IPS DF 4.7 (cell line): Measurements from ENCODE around the gene PPP1R13L.

ENCODE experiments used
- DNase-seq: peaks from one replicate; pipeline ENCODE4 v3.0.0-alpha.2; 2013; ENCODE audit warnings: low spot score; ENCODE audit errors: extremely low read depth

The PPP1R13L gene, protein sequence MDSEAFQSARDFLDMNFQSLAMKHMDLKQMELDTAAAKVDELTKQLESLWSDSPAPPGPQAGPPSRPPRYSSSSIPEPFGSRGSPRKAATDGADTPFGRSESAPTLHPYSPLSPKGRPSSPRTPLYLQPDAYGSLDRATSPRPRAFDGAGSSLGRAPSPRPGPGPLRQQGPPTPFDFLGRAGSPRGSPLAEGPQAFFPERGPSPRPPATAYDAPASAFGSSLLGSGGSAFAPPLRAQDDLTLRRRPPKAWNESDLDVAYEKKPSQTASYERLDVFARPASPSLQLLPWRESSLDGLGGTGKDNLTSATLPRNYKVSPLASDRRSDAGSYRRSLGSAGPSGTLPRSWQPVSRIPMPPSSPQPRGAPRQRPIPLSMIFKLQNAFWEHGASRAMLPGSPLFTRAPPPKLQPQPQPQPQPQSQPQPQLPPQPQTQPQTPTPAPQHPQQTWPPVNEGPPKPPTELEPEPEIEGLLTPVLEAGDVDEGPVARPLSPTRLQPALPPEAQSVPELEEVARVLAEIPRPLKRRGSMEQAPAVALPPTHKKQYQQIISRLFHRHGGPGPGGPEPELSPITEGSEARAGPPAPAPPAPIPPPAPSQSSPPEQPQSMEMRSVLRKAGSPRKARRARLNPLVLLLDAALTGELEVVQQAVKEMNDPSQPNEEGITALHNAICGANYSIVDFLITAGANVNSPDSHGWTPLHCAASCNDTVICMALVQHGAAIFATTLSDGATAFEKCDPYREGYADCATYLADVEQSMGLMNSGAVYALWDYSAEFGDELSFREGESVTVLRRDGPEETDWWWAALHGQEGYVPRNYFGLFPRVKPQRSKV

DNA sequence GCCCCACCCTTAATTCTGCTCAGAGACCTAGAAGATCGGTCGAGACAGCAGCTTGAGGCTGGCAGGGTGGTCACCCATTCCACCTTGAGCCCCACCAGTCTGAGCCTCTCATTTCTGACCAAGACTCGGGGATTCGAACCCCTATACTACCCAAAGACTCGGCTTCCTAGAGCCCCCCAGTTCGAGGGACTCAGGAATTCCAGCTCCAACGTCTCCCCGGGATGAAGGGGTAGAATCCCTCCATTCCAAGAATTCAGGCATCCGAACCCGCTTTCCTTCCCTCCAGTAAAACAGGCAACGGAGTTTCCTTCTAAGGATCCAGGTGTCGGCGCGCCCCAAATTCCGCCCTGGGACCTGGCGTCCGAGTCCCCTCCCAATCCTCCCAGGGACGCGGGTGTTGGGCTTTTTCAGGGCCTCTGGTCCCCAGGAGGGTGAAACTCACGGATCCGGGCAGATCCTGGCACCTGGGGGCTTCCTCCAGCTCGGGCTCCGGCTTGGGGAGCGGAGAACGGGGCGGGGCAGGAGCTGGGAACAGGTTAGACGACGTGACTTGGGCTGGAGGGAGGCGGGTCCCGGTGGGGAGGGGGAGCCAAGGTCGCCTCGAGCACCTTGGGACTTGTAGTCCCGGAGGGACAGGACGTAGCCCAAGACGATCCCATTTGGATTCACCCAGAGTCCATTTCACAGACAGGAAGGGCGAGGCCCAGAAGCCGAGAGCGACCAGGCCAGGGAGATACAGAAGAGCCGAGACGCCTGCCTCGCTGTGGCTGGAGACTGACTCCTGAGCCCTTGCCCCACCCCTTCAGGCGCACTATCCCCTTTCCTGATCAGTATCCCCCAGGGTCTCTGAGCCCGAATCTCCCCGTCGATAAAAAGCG, at the start of gene PPP1R13L:
TSS of gene PPP1R13L (minus strand) at position 513 of the 878 bp plus-strand sequence. CDS start 6,751 bp downstream, outside the sequence.
- DNase-seq, result no peak

DNA sequence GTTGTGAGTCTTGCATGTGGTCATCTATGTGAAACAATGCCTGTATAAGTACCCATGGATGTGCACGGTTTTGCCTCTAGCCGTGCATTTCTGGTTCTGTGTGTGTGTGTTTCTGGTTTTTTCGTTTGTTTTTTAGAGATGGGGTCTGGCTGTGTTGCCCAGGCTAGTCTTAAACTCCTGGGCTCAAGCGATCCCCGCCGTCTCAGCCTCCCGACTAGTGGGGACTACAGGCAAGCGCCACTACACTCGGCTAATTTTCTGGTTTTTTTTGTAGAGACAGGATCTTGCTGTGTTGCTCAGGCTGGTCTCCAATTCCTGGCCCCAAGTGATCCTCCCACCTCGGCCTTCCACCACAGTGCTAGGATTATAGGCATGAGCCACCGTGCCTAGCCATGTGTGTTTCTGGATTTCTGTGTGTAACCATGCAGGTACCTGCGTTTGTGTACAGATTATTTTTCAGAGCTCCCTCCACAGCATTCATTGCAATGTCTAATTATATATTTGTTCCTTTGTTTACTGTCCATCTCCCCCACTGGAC, 47.0 kb upstream of the PPP1R13L start:
- no peak for DNase-seq

DNA sequence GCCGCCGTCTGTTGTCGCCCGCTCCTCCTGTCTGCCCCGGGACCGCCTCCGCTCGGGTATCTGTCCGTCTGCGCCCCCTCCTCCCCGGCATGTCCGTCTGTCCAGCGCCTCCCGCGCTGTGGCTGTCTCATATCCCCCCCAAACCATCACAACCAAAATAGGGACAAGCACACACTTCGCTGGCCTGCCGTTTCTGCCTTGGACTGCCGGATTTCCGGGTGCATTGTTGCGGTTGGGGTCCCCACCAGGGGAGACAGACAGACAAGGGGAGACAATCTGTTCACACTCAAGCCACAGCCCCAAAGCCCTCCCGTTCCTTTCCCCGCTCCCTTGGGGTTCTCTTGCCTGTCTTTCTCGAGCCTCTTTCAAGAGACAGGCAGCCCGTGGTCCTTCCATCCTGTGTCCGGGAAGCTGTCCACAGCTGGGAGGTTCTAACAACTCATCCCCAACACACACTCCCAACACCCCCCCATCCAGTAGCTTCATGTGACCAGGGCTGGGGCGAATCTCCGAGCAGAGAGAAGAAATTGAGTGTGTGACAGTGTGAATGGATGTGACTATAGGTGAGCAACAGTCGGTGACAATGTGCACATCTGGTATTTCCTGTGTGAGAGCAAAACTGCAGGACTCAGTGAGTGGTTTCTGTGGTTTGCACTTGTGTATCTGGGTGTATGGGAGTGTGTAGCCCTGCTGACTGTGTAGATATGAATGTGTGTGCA, 46.4 kb upstream of the PPP1R13L start:
- DNase-seq, result no peak

DNA sequence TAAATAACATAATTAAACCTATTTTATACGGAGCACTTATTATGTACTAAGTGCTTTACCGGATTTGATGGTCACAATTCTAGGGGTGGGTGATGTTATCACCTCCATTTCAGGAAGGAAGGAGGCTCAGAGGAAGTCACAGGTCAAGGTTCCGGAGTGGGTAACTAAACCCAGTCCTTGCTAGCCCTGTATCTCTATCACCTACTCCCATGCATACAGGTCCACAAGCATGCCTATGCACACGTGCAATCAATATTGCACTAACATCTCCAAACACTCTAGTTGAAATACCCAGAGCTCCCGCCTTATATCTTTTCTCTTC, 45.1 kb upstream of the PPP1R13L start:
- DNase-seq, result no peak

DNA sequence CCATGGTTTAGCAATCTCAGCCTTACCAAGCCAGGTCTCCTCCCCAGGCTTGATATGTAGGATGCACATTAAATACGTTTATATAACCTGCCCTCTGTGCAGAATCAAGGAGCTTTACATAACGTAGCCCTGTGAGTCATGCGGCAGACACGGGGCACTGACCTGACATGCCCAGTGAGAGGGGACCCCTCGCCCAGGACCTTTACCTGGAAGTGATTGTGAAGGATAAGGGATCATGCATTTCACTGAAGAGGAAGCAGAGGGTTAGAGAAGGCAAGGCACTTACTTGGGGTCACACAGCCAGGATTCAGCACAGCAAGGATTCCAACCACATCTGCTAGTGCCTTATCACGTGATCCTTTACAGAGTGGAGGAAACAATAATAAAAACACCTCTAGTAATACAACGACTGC, 44.0 kb upstream of the PPP1R13L start:
- DNase-seq, result no peak

DNA sequence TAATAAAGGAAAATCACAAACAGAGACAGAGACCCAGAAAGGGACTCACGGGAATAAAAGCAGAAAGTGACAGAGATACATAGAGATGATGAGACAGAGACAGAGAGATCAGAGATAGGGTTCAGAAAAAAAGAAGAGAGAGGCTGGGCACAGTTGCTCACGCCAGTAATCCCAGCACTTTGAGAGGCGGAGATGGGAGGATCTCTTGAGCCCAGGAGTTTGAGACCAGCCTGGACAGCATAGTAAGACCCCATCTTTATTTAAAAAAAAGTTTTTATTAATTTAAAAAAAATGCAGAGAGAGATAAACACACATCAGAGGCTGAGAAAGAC, 43.5 kb upstream of the PPP1R13L start:
- no peak for DNase-seq

DNA sequence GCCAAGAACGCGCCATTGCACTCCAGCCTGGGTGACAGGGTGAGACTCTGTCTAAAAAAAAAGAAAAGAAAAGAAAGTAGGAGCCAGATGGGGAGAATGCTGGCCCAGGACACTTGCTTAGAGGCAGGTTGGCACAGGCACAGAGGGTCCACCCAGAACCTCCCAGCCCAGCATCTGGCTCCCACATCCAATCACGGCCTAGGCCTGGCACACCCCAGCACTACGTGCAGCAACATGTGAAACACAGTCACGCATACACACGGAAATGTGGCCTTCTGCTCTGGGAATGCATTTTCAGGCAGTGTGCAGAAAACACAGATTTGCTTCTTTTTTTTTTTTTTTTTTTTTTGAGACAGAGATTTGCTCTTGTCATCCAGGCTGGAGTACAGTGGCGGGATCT, 42.1 kb upstream of the PPP1R13L start:
- no peak for DNase-seq

DNA sequence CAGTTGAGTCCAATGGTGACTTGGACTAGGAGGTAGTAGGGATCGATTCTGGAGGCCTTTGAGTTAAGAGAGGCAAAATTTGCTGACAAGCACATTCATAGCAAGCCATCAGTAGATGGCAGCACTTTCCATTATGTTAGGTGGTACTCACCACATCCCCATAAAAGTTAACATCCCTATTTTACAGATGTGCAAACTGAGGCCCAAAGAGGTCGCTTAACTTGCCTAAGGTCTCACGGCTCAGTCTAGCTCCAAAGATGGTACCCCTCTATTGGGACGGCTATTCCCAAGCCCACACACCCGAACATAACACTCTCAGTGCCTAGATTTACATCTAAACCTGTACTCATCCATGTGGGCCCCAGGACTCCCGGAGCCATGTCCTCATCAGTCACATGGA, 41.4 kb upstream of the PPP1R13L start:
- DNase-seq, result no peak

DNA sequence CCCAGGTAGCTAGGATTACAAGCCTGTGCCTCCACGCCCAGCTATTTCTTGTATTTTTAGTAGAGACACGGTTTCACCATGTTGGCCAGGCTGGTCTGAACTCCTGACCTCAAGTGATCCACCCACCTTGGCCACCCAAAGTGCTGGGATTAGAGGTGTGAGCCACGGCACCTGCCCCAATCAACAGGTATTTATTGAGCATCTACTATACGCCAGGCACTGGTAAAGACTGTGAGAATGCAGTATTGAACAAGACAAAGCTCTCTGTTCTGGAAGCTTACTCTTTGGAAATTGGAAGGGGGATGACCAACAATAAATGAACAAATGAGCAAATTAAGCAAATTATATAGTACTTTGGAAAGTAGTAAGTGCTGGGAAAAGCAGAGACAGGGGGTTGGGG, 40.3 kb upstream of the PPP1R13L start:
- no peak for DNase-seq

DNA sequence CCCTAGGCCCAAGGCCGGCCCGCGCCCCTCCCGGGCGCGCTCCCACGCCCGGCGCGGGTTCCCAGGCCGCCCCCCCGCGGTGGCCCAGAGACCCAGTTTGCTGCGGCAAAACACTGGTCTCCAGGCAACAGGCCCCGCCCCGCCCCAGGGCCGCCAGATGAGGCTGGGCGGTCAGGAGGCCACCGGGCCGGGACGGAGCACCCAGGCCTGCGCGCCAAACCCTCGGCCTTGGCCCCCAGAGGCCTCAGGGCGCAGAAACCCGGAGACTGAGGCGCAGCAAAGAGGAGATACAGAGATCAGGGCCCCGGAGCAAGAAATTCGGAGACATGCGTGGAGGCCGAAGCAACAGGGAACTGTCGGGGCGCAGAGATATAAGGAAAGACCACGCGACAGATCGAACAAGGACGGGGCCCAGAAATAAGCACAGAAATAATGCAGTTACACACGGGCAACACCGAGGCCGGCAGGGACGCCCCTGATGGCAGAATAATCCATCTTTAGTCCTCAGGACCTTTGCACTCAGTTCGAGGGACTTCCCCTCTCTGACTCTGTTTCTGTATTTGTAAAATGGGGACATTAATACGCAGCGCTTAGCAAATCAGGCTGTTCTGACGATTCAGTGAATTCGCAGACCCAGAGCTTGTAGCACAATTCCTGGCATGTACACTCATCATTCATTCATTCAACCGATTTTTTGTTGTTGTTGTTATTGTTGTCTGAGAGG, 39.6 kb upstream of the PPP1R13L start:
- DNase-seq, result no peak

DNA sequence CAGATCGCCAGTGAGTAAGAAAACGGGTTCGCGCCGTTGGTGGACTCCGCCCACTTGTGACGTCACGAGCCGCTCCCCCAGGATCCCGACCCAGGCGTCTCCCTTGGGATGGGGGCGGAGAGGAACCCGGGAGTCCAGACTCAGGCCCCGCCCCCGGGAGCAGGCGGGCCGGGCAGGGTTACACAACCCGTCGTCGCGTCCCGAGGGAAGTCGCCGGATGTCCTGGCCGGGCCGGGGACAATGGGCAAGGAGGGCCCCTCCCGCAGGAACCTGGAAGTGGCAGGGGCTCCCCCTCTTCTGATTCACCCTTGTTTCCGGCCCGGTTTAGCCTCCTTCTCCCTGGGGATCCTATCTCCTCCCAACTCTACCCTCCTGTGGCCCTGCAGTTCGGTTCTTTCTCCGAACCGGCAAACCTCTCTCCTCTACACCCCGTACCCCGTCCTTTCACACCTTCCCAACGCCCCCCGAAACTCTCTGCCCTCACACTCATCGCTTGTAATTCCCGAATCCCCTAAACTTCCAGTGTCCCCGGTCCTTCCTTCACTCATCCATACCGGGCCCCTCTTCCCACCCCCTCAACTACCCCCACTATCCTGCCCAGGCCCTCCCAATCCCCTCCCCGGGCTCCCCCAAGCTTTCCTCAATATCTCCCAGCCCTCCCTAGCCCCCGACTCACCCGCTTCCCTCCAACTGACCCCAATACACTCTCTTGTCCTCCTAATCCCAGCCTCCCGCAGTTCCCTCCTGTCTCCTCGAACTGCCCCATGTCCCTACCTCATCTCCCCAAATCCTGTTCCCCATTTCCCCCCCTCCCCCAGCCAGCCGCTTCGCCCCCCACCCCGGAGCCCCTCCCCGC, 38.8 kb upstream of the PPP1R13L start:
- DNase-seq, result no peak

DNA sequence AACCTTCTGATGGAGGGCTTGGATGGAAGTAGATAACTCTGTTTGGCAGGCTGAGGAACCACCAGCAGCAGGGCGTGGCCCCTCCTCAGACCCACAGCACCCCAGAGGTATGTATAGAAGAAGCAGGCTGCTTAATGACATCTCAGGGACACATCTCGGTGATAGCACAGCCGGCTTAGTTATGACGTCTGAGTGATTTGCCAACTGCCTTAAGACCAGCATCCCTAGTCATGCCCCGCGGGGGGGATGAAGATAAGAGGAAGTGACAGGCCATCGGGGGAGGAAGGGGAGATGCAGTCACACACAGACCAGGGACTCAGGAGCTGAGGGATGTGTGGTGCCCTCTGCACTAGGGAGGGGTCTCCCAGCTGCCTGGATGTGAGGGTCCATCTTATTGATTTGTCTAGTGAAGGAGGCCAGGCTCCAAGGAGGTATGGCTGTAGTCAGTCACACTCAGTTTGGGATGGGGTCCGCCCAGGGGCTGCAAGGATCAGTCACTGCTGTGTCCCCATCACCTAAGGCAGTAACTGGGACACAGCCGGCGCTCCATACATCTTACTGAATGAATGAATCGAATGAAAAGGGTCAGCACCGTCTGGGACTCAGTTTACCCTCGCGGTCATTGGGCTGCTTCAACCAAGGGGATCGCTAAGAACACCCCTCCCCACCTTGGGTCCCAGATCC, 38.1 kb upstream of the PPP1R13L start:
- no peak for DNase-seq

DNA sequence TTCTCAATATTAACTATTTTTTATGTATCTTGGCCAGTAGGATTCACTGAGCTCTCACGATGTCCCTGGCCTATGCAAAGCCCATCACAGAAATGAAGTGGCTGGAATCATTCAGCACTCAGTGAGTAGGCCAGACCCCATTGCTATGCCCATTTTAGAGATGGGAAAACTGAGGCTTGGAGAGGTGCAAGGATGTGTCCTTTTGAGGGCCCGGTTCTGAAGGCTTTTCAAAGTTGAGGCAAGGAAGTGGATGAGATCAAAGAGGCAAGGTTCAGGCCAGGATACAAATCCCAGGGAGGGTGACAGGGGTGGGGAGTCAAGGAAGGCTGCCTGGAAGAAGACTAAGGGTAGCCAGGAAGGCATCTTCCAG, 37.5 kb upstream of the PPP1R13L start:
- DNase-seq, result no peak

DNA sequence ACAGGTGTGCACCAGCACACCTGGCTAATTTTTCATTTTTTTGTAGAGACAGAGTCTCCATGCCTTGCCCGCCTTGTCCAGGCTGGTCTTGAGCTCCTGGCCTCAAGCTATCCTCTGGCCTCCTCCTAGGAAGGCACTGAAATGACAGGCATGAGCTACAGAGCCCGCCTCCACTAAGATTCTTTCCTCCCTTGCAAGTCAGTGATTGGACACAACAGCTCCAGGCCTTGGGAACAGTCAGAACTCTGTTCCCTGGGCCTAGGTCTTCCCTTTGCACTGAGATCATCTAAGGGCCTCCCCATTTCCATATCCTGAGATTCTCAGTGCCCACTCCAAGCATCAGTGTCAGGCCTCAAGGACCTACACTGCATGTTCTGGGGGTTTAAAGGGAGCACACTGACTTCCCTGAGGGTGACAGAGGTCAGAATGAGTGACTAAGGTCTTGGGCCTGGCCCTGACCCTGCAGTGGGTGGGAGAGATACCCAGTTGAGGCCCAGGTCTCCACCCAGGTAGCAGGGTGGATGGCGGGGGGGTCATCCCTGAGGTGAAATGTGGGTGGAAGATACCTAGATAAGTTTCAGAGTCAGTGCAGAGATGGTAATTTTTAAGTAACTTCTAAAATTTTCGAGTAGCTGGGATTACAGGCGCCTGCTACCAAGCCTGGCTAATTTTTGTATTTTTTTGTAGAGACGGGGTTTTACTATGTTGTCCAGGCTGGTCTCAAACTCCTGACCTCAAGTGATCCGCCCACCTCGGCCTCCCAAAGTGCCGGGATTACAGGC, 36.2 kb upstream of the PPP1R13L start:
- no peak for DNase-seq

DNA sequence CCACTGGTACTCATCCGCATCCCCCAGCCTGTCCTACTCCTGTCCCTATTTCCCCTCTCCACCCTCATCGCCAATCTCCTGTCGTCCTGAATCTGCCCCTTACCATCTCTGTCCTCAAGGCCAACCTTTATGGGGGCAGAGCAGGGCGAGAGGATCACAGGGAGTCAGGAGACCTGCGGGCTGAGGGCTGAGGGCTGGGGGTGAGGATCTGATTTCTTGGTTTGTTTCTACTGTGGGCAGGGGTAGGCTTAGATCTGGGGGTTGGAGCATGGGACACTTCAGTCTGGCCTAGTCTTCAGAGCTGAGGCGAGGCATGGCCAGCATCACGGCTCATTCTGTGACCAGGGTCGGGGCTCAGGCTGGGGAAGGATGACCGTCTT, 35.4 kb upstream of the PPP1R13L start:
- no peak for DNase-seq

DNA sequence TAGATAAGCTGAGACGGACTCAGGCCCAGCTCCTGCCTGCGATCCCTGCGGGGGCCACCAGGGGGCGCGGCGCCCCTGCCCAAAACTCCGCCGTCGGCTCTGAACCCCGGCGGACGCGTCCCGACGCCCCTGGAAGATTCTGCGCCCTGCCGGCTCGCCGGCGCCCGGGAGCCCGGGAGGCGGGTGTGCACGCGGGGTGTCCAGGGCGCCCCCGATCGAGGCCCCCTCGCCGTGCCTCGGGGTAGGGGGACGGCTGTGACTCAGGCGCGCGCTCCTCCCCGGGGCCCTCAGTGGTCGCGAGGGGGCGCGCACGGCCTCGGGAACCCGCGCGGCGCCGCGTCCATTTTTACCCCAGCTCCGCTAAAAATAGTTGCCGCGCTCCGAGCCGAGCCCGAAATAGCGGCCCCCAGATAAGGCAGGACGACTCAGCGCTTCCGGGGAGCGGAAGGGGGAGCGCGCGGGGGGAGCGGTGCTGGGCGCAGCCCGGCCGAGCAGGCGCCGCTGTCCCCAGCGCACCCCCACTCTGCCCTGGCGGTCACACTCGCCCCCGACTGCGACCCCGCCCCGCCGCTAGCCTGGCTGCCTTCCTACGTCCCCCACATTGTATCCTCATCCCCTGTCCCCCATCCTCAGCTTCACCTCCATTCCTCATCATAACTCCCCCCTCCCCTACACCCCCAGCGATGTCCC, 34.8 kb upstream of the PPP1R13L start:
- DNase-seq, result no peak

DNA sequence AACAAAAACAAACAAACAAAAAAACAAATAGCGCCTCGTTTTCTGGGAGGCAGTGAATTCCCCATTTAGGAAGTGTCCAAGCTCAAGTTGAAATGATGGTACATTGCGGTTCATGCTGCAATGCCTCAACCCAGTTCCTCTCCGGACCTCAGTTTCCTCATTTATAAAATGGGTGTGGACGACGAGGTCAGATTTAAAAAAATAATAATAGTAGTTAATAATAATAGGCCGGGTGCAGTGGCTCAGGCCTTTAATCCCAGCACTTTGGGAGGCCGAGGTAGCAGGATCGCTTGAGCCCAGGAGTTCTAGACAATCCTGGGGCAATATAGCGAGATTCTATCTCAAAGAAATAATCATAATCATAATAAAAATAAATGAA, 34.3 kb upstream of the PPP1R13L start:
- DNase-seq, result no peak

DNA sequence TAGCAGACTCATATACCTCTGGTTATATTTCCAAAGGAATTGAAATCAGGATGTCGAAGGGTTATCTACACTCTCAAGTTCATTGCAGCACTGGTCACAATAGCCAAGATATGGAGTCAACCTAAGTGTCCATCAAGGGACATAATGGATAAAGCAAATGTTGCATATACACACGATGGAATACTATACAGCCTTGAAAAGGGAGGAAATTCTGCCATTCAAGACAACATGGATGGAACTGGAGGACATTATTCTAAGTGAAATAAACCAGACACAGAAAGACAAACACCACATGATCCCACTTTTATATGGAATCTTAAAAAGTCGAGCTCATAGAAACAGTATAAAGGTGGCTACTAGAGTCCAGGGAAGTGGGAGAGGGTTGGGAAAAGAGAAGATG, 32.5 kb upstream of the PPP1R13L start:
- DNase-seq, result no peak
